HG03064 (cell line): ENCODE measurements around the gene ABHD2.

ENCODE experiments used
- ATAC-seq: cut with Tn5 transposase; IDR thresholded peaks from one replicate; pipeline ENCODE4 v1.9.1; 2021; ENCODE audit warnings: low read depth; ENCODE audit not compliant: unreplicated experiment

ABHD2 gene

DNA sequence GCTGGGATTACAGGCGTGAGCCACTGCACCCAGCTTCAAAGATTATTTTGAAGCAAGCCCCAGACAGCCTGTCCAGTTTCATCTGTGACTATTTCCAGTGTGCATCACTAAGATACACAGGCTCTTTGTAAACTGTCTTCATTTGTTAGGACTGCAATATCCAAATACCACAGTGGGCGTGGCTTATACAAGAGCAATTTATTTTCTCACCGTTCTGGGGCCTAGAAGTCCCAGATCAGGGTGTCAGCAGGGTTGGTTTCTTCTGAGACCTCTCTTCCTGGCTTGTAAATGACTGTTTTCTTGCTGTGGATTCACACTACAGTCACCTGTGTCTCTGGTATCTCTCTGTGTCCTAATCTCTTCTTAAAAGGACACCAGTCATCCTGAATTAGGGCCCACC is 73.4 kb downstream of the ABHD2 start:
- ATAC-seq = no peak

- no peak for ATAC-seq
Measured at GRCh38 chr15:89163271-89164055, 75.2 kb downstream of the ABHD2 start.

GRCh38 chr15:89164712-89165211 is 76.5 kb downstream of the ABHD2 start:
- ATAC-seq = no peak

DNA sequence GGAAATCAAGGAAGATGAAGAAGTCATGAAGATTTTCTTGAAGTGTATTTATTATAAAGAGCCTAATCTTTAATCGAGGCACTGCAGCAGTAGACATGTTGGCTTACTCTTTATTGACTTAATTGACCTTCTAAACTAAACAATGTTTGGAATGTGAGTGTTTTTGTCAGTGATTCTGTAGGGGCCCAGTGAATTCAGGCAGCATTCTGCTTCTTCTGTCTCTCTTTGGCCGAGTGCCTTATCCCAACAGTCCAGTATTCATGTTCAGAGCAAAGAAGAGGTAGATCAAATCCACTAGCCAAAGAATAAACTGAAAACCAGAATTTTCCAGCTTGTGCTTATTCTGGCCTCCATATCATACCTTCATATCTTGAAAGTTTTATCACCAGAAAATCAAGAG is 77.4 kb downstream of the ABHD2 start:
- ATAC-seq = no peak

- peak; percentile 82 for ATAC-seq
Measured at GRCh38 chr15:89167267-89168176, 79.3 kb downstream of the ABHD2 start.

DNA sequence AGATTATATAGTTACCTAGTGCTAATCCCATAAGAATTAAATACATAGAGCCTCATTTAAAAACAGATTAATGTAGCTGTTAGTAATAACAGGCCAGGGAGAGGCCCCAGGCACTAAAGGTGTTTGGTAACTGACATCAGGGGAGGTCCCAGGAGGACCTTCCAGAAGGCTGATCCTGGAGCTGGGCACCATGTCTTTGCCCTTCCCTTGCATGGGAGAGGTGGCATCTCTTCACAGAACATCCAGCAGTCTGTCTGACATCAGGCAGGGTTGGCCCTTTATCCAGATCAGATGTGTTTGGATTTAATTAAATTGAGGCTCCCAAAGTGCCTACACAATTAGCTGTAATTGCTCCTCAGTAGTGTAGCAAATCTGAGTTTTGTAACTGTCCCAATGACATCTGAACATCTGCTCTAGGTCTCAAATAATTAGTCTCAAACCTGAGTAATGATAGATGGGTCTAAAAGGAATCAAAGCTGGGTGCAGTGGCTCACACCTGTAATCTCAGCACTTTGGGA is 80.1 kb downstream of the ABHD2 start:
- no peak for ATAC-seq

DNA sequence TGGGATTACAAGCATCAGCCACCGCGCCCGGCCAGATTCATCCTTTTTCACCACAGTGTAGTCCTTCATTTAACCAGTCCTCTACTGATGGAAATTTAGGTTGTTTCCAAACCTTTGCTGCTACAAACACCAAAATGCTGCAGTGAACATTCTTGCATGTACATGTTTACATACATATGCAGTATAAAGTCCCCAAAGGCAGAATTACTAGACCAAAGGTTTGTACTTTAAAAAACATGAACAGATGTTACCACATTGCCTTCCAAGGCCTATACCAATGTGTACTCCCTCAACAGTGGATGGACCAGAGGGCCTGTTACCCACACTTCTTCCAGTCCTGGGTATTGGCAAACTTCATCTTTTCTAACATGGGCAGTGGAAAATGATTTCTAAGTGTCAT is 82.1 kb downstream of the ABHD2 start:
- no peak for ATAC-seq

GRCh38 chr15:89171136-89172072 is 83.1 kb downstream of the ABHD2 start:
- ATAC-seq = no peak

- ATAC-seq = no peak
Measured at GRCh38 chr15:89172921-89173320, 84.7 kb downstream of the ABHD2 start.

DNA sequence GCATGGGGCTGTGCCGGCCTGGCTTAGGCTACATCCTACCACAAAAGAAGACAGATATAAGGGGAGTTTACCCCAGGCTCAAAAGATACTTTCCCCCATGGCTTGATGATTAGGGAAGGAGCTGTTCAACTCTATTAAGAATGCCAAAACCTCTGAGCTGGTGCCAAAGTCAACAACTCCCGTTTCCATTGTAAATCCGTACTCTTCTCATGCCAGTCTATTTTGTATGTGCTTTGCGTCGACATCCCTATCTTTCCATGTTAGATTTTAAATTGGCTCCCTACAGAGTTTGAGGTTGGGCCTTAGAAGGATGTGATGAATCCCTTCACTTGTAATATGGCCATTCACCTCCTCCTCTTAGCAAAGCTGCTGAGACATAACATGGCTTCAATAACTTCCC is 86.2 kb downstream of the ABHD2 start:
- ATAC-seq = no peak

GRCh38 chr15:89175617-89176191 is 87.4 kb downstream of the ABHD2 start:
- no peak for ATAC-seq

- ATAC-seq = no peak
Measured at GRCh38 chr15:89177116-89177515, 88.9 kb downstream of the ABHD2 start.

DNA sequence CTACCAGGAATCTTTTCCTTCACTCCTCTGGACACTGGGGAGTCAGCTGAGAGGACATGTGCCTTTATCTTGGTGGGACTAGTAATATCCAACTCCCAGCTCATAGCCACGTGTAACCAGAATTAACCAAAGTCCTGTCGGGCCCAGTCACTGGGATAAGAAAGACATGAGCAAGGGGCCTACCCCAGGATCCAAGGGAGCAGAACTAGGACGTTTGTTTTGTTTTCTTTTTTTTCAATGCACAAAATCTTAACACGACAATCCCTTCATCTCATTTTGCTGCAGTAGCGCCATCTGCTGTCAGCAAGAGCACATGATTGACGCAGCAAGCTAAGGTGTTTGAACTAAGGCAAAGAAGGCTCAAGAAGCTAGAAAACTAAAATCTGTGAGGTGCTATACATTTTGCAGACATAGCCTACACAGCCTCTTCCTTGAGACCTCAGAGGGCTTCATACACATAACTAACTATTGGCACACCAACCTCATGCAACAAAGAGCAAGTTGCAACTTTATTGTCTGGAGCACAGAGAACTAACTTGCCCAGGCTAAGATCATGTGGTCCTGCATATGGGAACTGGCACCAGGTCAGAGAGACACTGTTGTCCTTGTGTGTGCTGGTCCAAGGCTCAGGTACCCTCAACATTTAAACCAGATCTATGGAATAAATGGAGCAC is 89.5 kb downstream of the ABHD2 start:
- ATAC-seq = no peak

DNA sequence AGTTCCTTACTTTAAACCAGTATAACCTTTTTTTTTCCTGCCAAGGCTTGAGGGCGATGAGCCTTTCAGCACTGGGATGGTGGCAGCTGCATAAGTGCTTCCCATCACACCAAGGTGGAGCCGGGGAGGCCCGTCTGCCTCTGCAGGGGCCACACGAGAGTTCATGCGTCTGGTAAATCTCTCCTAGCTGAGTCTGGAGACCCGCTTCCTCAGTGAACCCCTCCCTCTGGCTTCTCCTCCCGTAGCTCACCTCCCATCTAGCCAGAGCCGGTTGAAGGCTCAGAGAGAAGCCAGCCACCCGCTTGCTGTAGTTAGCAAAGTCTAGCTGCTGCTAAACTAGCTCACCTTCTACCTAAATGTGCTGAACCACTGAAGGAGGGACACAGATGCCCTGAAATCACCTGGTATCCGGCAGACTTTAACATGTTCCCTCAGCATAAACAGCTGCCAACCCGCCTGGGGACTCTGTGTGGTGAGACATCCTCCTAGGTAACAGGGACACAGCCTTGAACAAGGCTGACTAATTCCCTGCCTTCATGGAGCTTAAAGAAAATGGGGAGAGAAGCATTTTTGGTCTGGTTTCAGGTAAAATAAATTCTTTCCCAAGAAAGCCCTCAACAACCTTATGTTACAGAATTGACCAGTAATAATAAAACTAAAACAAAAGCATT is 90.2 kb downstream of the ABHD2 start:
- ATAC-seq = no peak

- no peak for ATAC-seq
Measured at GRCh38 chr15:89179966-89180875, 92.0 kb downstream of the ABHD2 start.

- no peak for ATAC-seq
Measured at GRCh38 chr15:89184357-89184756, 96.1 kb downstream of the ABHD2 start.

- ATAC-seq = no peak
Measured at GRCh38 chr15:89184886-89185526, 96.8 kb downstream of the ABHD2 start.
